ENCODE measurements around the gene RNF166. TPM values are rescaled to one million over a fixed set of nuclear protein-coding genes. Genes with fewer than 3 reads are reported as not detected.
"Not testable (repeated sequence)": the region's sequence is repeated elsewhere in the genome, so short reads cannot be mapped to it uniquely, and the experiment has no call there.

Gene RNF166
- total and polyA plus RNA-seq, 4 donors, result 7.8 to 27.2 (median 23.5) TPM

DNA sequence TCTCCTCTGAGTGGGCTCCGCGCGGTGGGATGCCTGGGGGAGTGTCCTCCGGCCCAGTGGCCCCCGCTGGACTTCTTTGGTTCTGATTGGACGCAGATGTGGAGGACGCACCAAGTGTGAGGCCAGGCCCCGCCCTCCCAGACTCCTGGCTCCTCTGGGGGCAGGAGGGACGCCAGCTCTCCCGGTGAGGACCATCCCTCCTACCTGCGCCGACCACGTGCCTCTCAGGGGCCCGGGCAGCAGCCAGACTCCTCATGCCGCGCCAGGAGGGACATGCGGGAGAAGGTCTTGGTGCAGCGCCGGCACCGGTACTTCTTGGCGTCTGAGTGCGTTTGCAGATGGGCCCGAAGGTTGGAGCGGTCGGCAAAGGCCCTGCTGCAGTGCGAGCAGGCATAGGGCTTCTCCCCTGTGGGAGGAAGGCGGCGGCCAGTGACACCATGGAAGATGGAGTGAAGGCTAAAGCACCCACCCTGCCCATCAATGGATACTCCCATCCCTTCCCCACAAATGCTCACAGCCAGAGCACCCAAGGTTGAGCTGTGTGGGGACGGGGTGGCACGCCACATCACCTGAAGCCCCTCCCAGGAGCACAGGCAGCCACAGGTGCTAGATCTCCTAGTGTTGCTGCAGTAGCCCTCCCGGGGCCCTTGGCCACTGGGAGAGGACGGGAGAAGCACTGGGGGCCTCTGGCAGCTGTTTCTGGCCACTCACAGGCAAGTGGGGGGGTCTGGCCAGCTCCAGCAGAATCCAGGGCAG lies 27.8 kb downstream of the RNF166 start:
- 41% methylated on average over 26 of the region's 32 CpGs for WGBS (ENCODE audit: insufficient coverage)
- Histone ChIP-seq H3K4me3 (ENCODE audit: low read depth, low read length) (no peak overlapping the region), H3K4me1 (ENCODE audit: control insufficient read depth, insufficient read depth, low read length) (peaks cover 16% of the 10 kb centered on the region), H3K27me3 (ENCODE audit: control insufficient read depth, insufficient read depth, low read length) (peaks cover 18% of the 10 kb centered on the region), H3K27ac (ENCODE audit: low read depth, low read length) (no peak overlapping the region), H3K9me3 (ENCODE audit: control insufficient read depth, insufficient read depth, low read length) (no peaks in the 10 kb centered on the region), H3K36me3 (ENCODE audit: control insufficient read depth, insufficient read depth, low read length) (peaks cover 31% of the 10 kb centered on the region)
- peak in 1 of 6 donors; percentile 9 for DNase-seq (ENCODE audit: low read depth in 4 of 6, low spot score in 6 of 6)

DNA sequence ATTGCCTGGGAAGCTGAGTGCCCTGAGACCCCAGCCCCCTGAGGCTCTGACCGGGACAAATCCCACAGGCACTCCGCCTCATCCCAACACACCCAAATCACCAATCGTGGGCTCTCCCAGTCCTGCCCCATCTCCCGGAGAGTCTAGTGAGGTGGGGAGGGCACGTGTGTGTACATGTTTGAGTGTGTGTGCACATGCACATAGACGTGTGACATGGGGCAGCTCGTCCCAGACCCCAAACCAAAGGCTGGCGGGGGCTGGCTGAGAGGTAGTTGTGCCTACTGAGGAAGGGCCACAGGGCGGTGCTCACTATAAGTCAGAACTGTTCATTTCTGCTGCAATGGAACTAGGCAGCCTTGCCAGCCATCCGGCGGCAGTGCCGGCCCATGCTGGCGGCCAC lies 28.5 kb downstream of the RNF166 start:
- Histone ChIP-seq H3K9me3 (ENCODE audit: control insufficient read depth, insufficient read depth, low read length) (no peaks in the 10 kb centered on the region), H3K4me1 (ENCODE audit: control insufficient read depth, insufficient read depth, low read length) (peaks cover 16% of the 10 kb centered on the region), H3K4me3 (ENCODE audit: low read depth, low read length) (no peak overlapping the region), H3K27ac (ENCODE audit: low read depth, low read length) (no peak overlapping the region), H3K36me3 (ENCODE audit: control insufficient read depth, insufficient read depth, low read length) (peaks cover 35% of the 10 kb centered on the region), H3K27me3 (ENCODE audit: control insufficient read depth, insufficient read depth, low read length) (peaks cover 18% of the 10 kb centered on the region)
- 47% methylated on average over 7 of the region's 13 CpGs for WGBS (ENCODE audit: insufficient coverage)
- DNase-seq (ENCODE audit: low read depth in 4 of 6, low spot score in 6 of 6), result no peak

DNA sequence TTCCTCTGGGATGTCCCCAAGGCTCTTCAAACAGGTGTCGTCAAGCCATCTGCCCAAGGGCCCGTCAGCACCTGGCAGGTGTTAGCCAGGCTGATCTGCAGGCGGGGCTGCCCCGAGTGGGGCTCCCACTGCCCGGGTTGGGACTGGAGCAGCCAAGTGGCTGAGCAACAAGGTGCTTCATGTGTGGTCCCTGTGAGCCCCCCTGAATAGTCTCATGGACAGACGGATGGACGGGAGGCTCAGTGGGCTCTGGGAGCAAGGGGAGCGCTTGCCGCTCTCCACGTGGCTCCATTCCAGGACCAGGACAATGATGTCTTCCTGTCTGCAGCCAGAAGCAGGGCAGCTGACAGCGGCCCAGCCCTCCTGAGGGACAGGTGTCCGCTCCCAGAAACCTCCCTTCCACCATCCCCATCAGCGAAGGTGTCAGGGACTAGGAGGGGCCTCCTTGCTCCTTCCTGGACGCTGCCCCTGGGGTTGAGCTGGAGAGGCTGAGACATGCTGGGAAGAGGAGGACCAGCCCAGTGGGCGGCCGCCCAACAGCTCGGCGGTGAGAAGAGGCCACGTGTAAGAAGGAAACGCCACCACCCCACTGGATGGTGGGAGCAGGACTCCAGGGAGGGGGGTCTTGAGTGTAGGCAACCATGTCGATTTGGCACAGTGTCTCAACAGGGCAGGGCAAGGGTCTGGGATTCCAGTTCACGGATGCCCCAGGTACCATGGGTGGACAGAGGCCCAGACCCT lies 29.5 kb downstream of the RNF166 start:
- H3K27ac ChIP-seq (ENCODE audit: low read depth, low read length), result no peak overlapping the region
- no peaks in the 10 kb centered on the region for H3K9me3 ChIP-seq (ENCODE audit: control insufficient read depth, insufficient read depth, low read length)
- DNase-seq (ENCODE audit: low read depth in 4 of 6, low spot score in 6 of 6), result no peak
- H3K36me3 ChIP-seq (ENCODE audit: control insufficient read depth, insufficient read depth, low read length), result peaks cover 45% of the 10 kb centered on the region
- peaks cover 15% of the 10 kb centered on the region for H3K27me3 ChIP-seq (ENCODE audit: control insufficient read depth, insufficient read depth, low read length)
- no peak overlapping the region for H3K4me3 ChIP-seq (ENCODE audit: low read depth, low read length)
- peaks cover 11% of the 10 kb centered on the region for H3K4me1 ChIP-seq (ENCODE audit: control insufficient read depth, insufficient read depth, low read length)
- 82% methylated on average over 19 of the region's 22 CpGs for WGBS (ENCODE audit: insufficient coverage)

DNA sequence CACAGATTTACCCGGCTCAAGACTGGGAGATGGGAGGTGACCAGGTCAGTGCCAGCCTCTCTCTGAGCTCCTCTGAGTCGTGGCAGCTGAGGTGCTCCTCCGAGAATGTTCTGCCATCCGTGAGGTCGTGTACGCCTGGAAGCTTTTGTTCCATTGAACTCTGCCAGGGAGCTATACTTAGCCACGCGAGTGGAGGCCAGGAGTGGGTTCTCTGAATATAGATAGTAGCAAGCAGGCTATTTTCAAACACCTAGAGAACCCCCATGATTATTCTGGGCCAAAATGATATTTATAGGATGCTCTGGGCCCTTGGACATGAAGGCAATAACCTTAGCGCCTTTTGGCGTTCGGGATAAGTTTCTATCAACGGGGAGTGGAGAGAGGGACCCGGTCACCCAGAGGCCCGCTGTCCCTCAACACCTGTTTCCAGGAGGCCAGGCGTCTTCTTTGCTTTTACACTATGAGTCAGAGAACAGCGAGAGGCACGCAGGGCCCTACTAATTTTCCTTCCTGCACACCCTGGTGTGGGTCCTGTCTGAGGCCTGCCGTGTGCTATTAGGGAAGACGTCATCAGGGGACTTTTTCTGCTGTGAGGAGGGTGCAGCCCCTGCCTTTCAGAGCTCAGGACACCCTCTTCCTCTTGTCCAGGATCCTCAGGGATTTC lies 32.4 kb downstream of the RNF166 start:
- Histone ChIP-seq H3K9me3 (ENCODE audit: control insufficient read depth, insufficient read depth, low read length) (no peaks in the 10 kb centered on the region), H3K4me1 (ENCODE audit: control insufficient read depth, insufficient read depth, low read length) (peaks cover 6% of the 10 kb centered on the region), H3K27ac (ENCODE audit: low read depth, low read length) (no peak overlapping the region), H3K27me3 (ENCODE audit: control insufficient read depth, insufficient read depth, low read length) (peaks cover 8% of the 10 kb centered on the region), H3K36me3 (ENCODE audit: control insufficient read depth, insufficient read depth, low read length) (peaks cover 48% of the 10 kb centered on the region), H3K4me3 (ENCODE audit: low read depth, low read length) (no peak overlapping the region)
- DNase-seq (ENCODE audit: low read depth in 4 of 6, low spot score in 6 of 6), result no peak
- WGBS (ENCODE audit: insufficient coverage), result 91% methylated on average over 15 of the region's 19 CpGs

DNA sequence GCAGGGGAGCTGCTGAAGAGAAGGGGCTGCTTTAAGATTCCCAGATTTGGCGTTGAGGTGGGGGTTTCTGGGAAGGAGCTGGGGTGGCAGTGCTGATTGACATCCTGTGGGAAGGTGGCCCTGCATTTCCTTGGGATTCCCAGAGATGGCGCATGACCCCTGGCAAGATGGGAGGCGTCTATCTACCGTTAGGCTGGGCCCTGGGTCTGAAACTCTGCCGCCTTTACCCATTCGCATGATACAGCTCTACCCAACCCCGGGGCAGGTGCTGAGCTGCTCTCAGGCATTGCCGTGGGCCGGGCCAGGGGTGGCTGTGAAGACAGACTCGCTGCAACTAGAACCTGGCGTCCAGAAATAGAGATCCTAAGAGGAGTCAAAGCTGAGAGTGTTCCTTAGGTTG lies 33.4 kb downstream of the RNF166 start:
- H3K9me3 ChIP-seq (ENCODE audit: control insufficient read depth, insufficient read depth, low read length), result no peaks in the 10 kb centered on the region
- H3K36me3 ChIP-seq (ENCODE audit: control insufficient read depth, insufficient read depth, low read length), result peaks cover 51% of the 10 kb centered on the region
- H3K4me3 ChIP-seq (ENCODE audit: low read depth, low read length), result no peak overlapping the region
- no peak overlapping the region for H3K27ac ChIP-seq (ENCODE audit: low read depth, low read length)
- WGBS (ENCODE audit: insufficient coverage), result 33% methylated on average over 11 of the region's 11 CpGs
- DNase-seq (ENCODE audit: low read depth in 4 of 6, low spot score in 6 of 6), result no peak
- H3K27me3 ChIP-seq (ENCODE audit: control insufficient read depth, insufficient read depth, low read length), result peaks cover 2% of the 10 kb centered on the region
- no peaks in the 10 kb centered on the region for H3K4me1 ChIP-seq (ENCODE audit: control insufficient read depth, insufficient read depth, low read length)

DNA sequence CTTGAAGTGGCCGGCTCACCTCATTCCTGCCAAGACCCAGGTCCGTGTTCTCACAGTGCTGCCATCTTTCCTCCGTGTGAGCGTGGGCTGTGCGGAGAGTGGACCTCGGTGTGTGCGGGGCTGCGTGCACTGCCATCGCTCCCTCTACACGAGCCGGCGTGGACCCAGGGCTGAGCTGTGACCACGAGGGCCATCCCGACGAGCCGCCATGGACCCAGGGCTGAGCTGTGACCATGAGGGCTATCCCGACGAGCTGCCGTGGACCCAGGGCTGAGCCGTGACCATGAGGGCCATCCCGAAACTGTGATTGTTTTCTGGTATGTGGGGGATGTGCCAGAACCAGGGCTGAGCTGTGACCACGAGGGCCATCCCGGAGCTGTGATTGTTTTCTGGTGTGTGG lies 34.4 kb downstream of the RNF166 start:
- no peaks in the 10 kb centered on the region for H3K27me3 ChIP-seq (ENCODE audit: control insufficient read depth, insufficient read depth, low read length)
- H3K36me3 ChIP-seq (ENCODE audit: control insufficient read depth, insufficient read depth, low read length), result peaks cover 54% of the 10 kb centered on the region
- 89% methylated on average over 23 of the region's 23 CpGs for WGBS (ENCODE audit: insufficient coverage)
- no peak overlapping the region for H3K27ac ChIP-seq (ENCODE audit: low read depth, low read length)
- H3K4me3 ChIP-seq (ENCODE audit: low read depth, low read length), result no peak overlapping the region
- no peaks in the 10 kb centered on the region for H3K4me1 ChIP-seq (ENCODE audit: control insufficient read depth, insufficient read depth, low read length)
- no peak for DNase-seq (ENCODE audit: low read depth in 4 of 6, low spot score in 6 of 6)
- no peaks in the 10 kb centered on the region for H3K9me3 ChIP-seq (ENCODE audit: control insufficient read depth, insufficient read depth, low read length)

DNA sequence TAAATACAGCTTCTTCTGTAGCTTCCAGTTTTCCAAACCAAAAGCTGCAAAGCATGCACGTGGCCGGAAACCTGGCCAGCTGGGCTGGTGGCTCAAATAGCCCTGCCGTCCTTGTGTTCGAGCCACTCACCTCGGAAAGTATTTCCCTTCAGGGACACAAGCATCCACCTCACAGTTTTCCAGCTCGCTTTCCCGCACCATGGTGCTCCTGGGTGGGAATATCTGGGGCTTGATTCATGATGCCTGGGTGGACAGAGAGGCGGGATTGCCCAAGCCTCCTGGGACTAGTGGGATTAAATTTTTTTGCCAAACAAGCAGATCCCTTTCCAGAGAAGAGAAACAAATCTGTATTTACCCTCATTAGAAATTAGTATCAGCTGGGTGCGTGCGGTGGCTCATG lies 36.2 kb downstream of the RNF166 start:
- Histone ChIP-seq H3K36me3 (ENCODE audit: control insufficient read depth, insufficient read depth, low read length) (peaks cover 42% of the 10 kb centered on the region), H3K27me3 (ENCODE audit: control insufficient read depth, insufficient read depth, low read length) (no peaks in the 10 kb centered on the region), H3K27ac (ENCODE audit: low read depth, low read length) (no peak overlapping the region), H3K4me3 (ENCODE audit: low read depth, low read length) (no peak overlapping the region), H3K9me3 (ENCODE audit: control insufficient read depth, insufficient read depth, low read length) (no peaks in the 10 kb centered on the region), H3K4me1 (ENCODE audit: control insufficient read depth, insufficient read depth, low read length) (no peaks in the 10 kb centered on the region)
- DNase-seq (ENCODE audit: low read depth in 4 of 6, low spot score in 6 of 6), result no peak
- WGBS (ENCODE audit: insufficient coverage), result 92% methylated on average over 7 of the region's 10 CpGs

DNA sequence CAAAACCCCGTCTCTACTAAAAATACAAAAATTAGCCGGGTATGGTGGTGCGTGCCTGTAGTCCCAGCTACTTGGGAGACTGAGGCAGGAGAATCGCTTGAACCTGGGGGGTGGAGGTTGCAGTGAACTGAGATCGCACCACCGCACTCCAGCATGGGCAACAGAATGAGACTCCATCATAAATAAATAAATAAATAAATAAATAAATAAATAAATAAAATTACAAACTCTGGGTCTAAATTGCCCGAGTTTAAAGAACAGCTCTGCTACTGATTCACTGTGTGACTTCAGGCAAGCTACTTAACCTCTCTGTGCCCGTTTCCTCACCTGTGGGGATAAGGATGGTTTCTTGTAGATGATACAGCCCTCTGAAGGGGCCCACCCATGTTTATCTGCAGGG lies 36.7 kb downstream of the RNF166 start:
- H3K27me3 ChIP-seq (ENCODE audit: control insufficient read depth, insufficient read depth, low read length); H3K9me3 ChIP-seq (ENCODE audit: control insufficient read depth, insufficient read depth, low read length); H3K4me1 ChIP-seq (ENCODE audit: control insufficient read depth, insufficient read depth, low read length); H3K4me3 ChIP-seq (ENCODE audit: low read depth, low read length); DNase-seq (ENCODE audit: low read depth in 4 of 6, low spot score in 6 of 6); H3K27ac ChIP-seq (ENCODE audit: low read depth, low read length): not testable (repeated sequence)
- H3K36me3 ChIP-seq (ENCODE audit: control insufficient read depth, insufficient read depth, low read length), result peaks cover 39% of the 10 kb centered on the region
- WGBS (ENCODE audit: insufficient coverage), result 100% methylated on average over 1 of the region's 8 CpGs

DNA sequence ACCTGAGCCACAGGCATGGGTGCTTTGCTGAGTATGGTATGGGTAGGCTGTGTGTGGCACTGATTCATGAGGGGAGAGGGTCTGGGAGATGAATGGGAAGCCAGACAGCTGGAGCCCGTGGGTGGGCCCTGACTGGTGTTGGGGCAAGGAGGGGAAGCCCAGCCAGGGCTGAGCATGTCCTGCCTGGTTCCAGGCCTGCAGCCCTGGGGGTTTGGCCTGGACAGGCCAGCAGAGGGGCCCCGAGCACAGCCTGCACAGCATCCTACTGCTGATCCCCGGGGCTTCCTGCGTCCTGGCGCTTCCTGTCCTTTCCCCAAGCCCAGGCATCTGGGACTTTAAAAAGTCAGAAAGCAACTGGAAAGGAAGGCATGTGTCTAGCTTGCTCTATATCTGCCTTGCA lies 38.7 kb downstream of the RNF166 start:
- Histone ChIP-seq H3K9me3 (ENCODE audit: control insufficient read depth, insufficient read depth, low read length) (no peaks in the 10 kb centered on the region), H3K4me1 (ENCODE audit: control insufficient read depth, insufficient read depth, low read length) (peaks cover 9% of the 10 kb centered on the region), H3K27me3 (ENCODE audit: control insufficient read depth, insufficient read depth, low read length) (no peaks in the 10 kb centered on the region), H3K27ac (ENCODE audit: low read depth, low read length) (no peak overlapping the region), H3K4me3 (ENCODE audit: low read depth, low read length) (no peak overlapping the region), H3K36me3 (ENCODE audit: control insufficient read depth, insufficient read depth, low read length) (peaks cover 23% of the 10 kb centered on the region)
- WGBS (ENCODE audit: insufficient coverage), result 62% methylated on average over 5 of the region's 5 CpGs
- DNase-seq (ENCODE audit: low read depth in 4 of 6, low spot score in 6 of 6), result no peak

Data from spinal cord (tissue), 10 donors.